NCI-H2227 (cell line): ENCODE measurements around the gene GPS1.

Experiments used
- DNase-seq: peaks from one replicate; lab custom pipeline; 2025; ENCODE audit not compliant: unreplicated experiment; lab: John Stamatoyannopoulos, UW

Gene GPS1

GRCh38 chr17:82014432-82014831 lies 37.3 kb upstream of the GPS1 start:
- peak; percentile 43 for DNase-seq

GRCh38 chr17:82014971-82015310 lies 36.8 kb upstream of the GPS1 start:
- DNase-seq, result no peak

GRCh38 chr17:82015311-82015971 lies 36.3 kb upstream of the GPS1 start:
- no peak for DNase-seq

- DNase-seq, result no peak
These were observed 35.4 kb upstream of the GPS1 start for GRCh38 chr17:82016061-82016874.

- no peak for DNase-seq
These were observed 34.7 kb upstream of the GPS1 start for GRCh38 chr17:82016875-82017459.

- no peak for DNase-seq
These were observed 34.0 kb upstream of the GPS1 start for GRCh38 chr17:82017612-82018151.

GRCh38 chr17:82018152-82018988 lies 33.3 kb upstream of the GPS1 start:
- DNase-seq, result peak; percentile 64

GRCh38 chr17:82018989-82019689 lies 32.6 kb upstream of the GPS1 start:
- no peak for DNase-seq

- peak; percentile 61 for DNase-seq
These were observed 31.8 kb upstream of the GPS1 start for GRCh38 chr17:82019690-82020571.

- DNase-seq, result no peak
These were observed 31.1 kb upstream of the GPS1 start for GRCh38 chr17:82020572-82021106.

GRCh38 chr17:82021107-82021899 lies 30.4 kb upstream of the GPS1 start:
- peak; percentile 49 for DNase-seq

- no peak for DNase-seq
These were observed 29.8 kb upstream of the GPS1 start for GRCh38 chr17:82021900-82022309.

- DNase-seq, result no peak
These were observed 29.3 kb upstream of the GPS1 start, which contains the start of gene CENPX for GRCh38 chr17:82022310-82022980. Gene CENPX, minus strand, starts transcription at chr17:82022878. Its CDS starts 17 bp downstream, at chr17:82022861.

- DNase-seq, result peak; percentile 99
These were observed 28.7 kb upstream of the GPS1 start, which contains the start of gene LRRC45 for GRCh38 chr17:82022981-82023446. Gene LRRC45, plus strand, starts transcription at chr17:82023305. Its CDS starts 339 bp downstream, at chr17:82023644.

GRCh38 chr17:82023447-82024241 lies 28.1 kb upstream of the GPS1 start:
- DNase-seq, result peak; percentile 66

- no peak for DNase-seq
These were observed 26.8 kb upstream of the GPS1 start for GRCh38 chr17:82024859-82025258.
